ENCODE measurements around the gene KIAA1217. TPM values are rescaled to one million over a fixed set of nuclear protein-coding genes. Genes with fewer than 3 reads are reported as not detected.

The KIAA1217 gene
- polyA plus RNA-seq, 1 donor from 2014 or later = 0.22 TPM

DNA sequence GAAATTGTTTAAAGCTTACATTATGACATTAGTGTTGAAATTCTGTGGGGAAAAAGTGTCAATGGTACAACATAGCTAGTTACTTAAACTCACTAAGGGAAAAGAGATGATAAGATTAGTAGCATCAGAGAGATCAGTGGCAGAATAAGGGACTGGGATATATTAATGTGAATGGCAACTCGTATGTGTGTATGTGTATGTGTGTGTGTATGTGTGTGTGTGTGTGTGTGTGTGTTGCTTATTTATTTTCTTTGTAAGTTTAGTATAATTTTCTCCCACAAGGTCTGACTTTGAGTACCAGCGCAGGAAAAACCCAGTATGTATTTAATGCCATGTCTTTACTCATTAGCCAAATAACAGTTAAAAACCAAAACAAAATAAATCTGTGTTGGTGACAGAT lies 258.7 kb downstream of the KIAA1217 start:
- TF ChIP-seq EP300 (conservative IDR thresholded peaks at IDR 0.05; ENCODE audit: poor library complexity, severe bottlenecking) = no peak
- no peak for TF ChIP-seq EZH2 (IDR thresholded peaks at IDR 0.05; ENCODE audit: borderline replicate concordance, insufficient read depth, low read length, poor library complexity, severe bottlenecking)
- no peak for TF ChIP-seq POLR2AphosphoS5 (IDR thresholded peaks at IDR 0.05)
- no peak for TF ChIP-seq RAD21 (conservative IDR thresholded peaks at IDR 0.05)
- TF ChIP-seq SMC3 (conservative IDR thresholded peaks at IDR 0.05; ENCODE audit: poor library complexity) = no peak
- TF ChIP-seq, protein P1, sequence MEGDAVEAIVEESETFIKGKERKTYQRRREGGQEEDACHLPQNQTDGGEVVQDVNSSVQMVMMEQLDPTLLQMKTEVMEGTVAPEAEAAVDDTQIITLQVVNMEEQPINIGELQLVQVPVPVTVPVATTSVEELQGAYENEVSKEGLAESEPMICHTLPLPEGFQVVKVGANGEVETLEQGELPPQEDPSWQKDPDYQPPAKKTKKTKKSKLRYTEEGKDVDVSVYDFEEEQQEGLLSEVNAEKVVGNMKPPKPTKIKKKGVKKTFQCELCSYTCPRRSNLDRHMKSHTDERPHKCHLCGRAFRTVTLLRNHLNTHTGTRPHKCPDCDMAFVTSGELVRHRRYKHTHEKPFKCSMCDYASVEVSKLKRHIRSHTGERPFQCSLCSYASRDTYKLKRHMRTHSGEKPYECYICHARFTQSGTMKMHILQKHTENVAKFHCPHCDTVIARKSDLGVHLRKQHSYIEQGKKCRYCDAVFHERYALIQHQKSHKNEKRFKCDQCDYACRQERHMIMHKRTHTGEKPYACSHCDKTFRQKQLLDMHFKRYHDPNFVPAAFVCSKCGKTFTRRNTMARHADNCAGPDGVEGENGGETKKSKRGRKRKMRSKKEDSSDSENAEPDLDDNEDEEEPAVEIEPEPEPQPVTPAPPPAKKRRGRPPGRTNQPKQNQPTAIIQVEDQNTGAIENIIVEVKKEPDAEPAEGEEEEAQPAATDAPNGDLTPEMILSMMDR (IDR thresholded peaks at IDR 0.05; ENCODE audit: poor library complexity, severe bottlenecking) = no peak
- TF ChIP-seq MXI1 (conservative IDR thresholded peaks at IDR 0.05; ENCODE audit: poor library complexity, severe bottlenecking) = no peak
- TF ChIP-seq, protein P2, sequence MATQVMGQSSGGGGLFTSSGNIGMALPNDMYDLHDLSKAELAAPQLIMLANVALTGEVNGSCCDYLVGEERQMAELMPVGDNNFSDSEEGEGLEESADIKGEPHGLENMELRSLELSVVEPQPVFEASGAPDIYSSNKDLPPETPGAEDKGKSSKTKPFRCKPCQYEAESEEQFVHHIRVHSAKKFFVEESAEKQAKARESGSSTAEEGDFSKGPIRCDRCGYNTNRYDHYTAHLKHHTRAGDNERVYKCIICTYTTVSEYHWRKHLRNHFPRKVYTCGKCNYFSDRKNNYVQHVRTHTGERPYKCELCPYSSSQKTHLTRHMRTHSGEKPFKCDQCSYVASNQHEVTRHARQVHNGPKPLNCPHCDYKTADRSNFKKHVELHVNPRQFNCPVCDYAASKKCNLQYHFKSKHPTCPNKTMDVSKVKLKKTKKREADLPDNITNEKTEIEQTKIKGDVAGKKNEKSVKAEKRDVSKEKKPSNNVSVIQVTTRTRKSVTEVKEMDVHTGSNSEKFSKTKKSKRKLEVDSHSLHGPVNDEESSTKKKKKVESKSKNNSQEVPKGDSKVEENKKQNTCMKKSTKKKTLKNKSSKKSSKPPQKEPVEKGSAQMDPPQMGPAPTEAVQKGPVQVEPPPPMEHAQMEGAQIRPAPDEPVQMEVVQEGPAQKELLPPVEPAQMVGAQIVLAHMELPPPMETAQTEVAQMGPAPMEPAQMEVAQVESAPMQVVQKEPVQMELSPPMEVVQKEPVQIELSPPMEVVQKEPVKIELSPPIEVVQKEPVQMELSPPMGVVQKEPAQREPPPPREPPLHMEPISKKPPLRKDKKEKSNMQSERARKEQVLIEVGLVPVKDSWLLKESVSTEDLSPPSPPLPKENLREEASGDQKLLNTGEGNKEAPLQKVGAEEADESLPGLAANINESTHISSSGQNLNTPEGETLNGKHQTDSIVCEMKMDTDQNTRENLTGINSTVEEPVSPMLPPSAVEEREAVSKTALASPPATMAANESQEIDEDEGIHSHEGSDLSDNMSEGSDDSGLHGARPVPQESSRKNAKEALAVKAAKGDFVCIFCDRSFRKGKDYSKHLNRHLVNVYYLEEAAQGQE (IDR thresholded peaks at IDR 0.05; ENCODE audit: borderline replicate concordance) = no peak
- no peak for TF ChIP-seq TAF1 (IDR thresholded peaks at IDR 0.05; ENCODE audit: low read depth)
- H3K4me3 ChIP-seq (ENCODE audit: low read length) = no peak overlapping the region
- H3K27me3 ChIP-seq (ENCODE audit: insufficient read depth, low read depth, low read length) = no peaks in the 10 kb centered on the region
- no peaks in the 10 kb centered on the region for H3K9me2 ChIP-seq (ENCODE audit: insufficient read depth, low read length)
- H3F3A ChIP-seq (ENCODE audit: insufficient read depth, low read length, poor library complexity, severe bottlenecking) = no peaks in the 10 kb centered on the region
- H3K36me3 ChIP-seq (ENCODE audit: insufficient read depth, low read length) = no peaks in the 10 kb centered on the region
- H3K9me3 ChIP-seq (ENCODE audit: low read length) = no peaks in the 10 kb centered on the region
- no peak overlapping the region for H3K27ac ChIP-seq (ENCODE audit: low read length)
- H3K79me2 ChIP-seq (replicated peaks; ENCODE audit: insufficient read depth, low read length) = no peaks in the 10 kb centered on the region
- no peaks in the 10 kb centered on the region for H4K20me1 ChIP-seq (ENCODE audit: insufficient read depth)
- H2AFZ ChIP-seq (ENCODE audit: low read depth, low read length) = no peak overlapping the region
- no peak overlapping the region for H3K4me2 ChIP-seq (ENCODE audit: low read length)
- no peak overlapping the region for H3K9ac ChIP-seq (ENCODE audit: low read length)

DNA sequence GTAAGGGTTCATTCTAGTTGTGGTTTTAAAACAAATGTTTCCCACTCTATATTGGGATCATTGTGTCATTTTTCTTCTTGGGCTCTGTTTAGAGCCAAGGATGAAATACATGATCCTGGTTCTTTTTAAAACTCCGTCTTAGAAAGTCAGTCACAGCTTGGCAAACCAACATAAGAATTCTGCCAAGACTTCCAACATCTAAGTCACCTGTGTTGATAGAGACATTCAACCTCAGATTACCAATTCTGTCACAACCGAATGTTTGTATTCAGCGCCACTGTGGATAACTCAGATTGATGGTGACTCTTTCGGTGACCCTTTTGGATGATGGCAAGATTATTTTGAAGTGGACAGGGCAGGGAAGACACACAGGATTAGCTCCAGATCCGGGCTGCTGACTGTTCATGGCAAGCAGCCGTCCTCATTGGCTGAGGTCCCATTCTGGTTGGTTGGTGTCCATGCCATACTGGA lies 259.4 kb downstream of the KIAA1217 start:
- no peak overlapping the region for H3K9ac ChIP-seq (ENCODE audit: low read length)
- H3K9me3 ChIP-seq (ENCODE audit: low read length) = no peaks in the 10 kb centered on the region
- no peaks in the 10 kb centered on the region for H4K20me1 ChIP-seq (ENCODE audit: insufficient read depth)
- H3K27me3 ChIP-seq (ENCODE audit: insufficient read depth, low read depth, low read length) = no peaks in the 10 kb centered on the region
- H3K9me2 ChIP-seq (ENCODE audit: insufficient read depth, low read length) = no peaks in the 10 kb centered on the region
- H3K36me3 ChIP-seq (ENCODE audit: insufficient read depth, low read length) = no peaks in the 10 kb centered on the region
- TF ChIP-seq RAD21 (conservative IDR thresholded peaks at IDR 0.05) = no peak
- TF ChIP-seq EP300 (conservative IDR thresholded peaks at IDR 0.05; ENCODE audit: poor library complexity, severe bottlenecking) = no peak
- no peak for TF ChIP-seq POLR2AphosphoS5 (IDR thresholded peaks at IDR 0.05)
- no peak for TF ChIP-seq MXI1 (conservative IDR thresholded peaks at IDR 0.05; ENCODE audit: poor library complexity, severe bottlenecking)
- TF ChIP-seq EZH2 (IDR thresholded peaks at IDR 0.05; ENCODE audit: borderline replicate concordance, insufficient read depth, low read length, poor library complexity, severe bottlenecking) = no peak
- TF ChIP-seq, protein P1 (IDR thresholded peaks at IDR 0.05; ENCODE audit: poor library complexity, severe bottlenecking) = no peak
- TF ChIP-seq TAF1 (IDR thresholded peaks at IDR 0.05; ENCODE audit: low read depth) = no peak
- TF ChIP-seq, protein P2 (IDR thresholded peaks at IDR 0.05; ENCODE audit: borderline replicate concordance) = no peak
- TF ChIP-seq SMC3 (conservative IDR thresholded peaks at IDR 0.05; ENCODE audit: poor library complexity) = no peak
- no peaks in the 10 kb centered on the region for H3F3A ChIP-seq (ENCODE audit: insufficient read depth, low read length, poor library complexity, severe bottlenecking)
- H3K27ac ChIP-seq (ENCODE audit: low read length) = no peak overlapping the region
- no peak overlapping the region for H3K4me3 ChIP-seq (ENCODE audit: low read length)
- no peak overlapping the region for H3K4me2 ChIP-seq (ENCODE audit: low read length)
- no peak overlapping the region for H2AFZ ChIP-seq (ENCODE audit: low read depth, low read length)
- no peaks in the 10 kb centered on the region for H3K79me2 ChIP-seq (replicated peaks; ENCODE audit: insufficient read depth, low read length)
